T-helper 2 cell (primary cell): ENCODE data around the gene EPGN.
A peak's percentile ranks its signal among the peaks of the same experiment; 100 is the strongest.

Experiments
- DNase-seq, 5 experiments: peaks; one replicate each; pipeline versions ENCODE4 v3.0.0 to v3.0.0-alpha.2; 2012 to 2022

Gene EPGN

GRCh38 chr4:74344031-74344430 is 35.8 kb downstream of the EPGN start:
- DNase-seq = peak in 1 of 5 experiments; percentile 1

GRCh38 chr4:74353858-74354257 is 45.6 kb downstream of the EPGN start:
- DNase-seq = no peak

- DNase-seq = no peak
These were observed 49.7 kb downstream of the EPGN start for GRCh38 chr4:74357965-74358364.

GRCh38 chr4:74361671-74362070 is 53.4 kb downstream of the EPGN start:
- no peak for DNase-seq

- no peak for DNase-seq
These were observed 54.1 kb downstream of the EPGN start for GRCh38 chr4:74362347-74362746.

- no peak for DNase-seq
These were observed 56.0 kb downstream of the EPGN start for GRCh38 chr4:74364256-74364651.

GRCh38 chr4:74364652-74365491 is 56.6 kb downstream of the EPGN start, which contains the start of gene EREG:
Gene EREG (plus strand): TSS chr4:74365145. CDS start chr4:74365309, 164 bp downstream.
- peak in 1 of 5 experiments; percentile 7 for DNase-seq

- no peak for DNase-seq
These were observed 57.5 kb downstream of the EPGN start for GRCh38 chr4:74365761-74366160.
